ENCODE data around the gene YY1. TPM values are rescaled to one million over a fixed set of nuclear protein-coding genes. Genes with fewer than 3 reads are reported as not detected.
A peak's percentile ranks its signal among the peaks of the same experiment; 100 is the strongest.

The YY1 gene
- total and polyA plus RNA-seq, 10 donors = 28.4 to 64.1 (median 56.9) TPM

DNA sequence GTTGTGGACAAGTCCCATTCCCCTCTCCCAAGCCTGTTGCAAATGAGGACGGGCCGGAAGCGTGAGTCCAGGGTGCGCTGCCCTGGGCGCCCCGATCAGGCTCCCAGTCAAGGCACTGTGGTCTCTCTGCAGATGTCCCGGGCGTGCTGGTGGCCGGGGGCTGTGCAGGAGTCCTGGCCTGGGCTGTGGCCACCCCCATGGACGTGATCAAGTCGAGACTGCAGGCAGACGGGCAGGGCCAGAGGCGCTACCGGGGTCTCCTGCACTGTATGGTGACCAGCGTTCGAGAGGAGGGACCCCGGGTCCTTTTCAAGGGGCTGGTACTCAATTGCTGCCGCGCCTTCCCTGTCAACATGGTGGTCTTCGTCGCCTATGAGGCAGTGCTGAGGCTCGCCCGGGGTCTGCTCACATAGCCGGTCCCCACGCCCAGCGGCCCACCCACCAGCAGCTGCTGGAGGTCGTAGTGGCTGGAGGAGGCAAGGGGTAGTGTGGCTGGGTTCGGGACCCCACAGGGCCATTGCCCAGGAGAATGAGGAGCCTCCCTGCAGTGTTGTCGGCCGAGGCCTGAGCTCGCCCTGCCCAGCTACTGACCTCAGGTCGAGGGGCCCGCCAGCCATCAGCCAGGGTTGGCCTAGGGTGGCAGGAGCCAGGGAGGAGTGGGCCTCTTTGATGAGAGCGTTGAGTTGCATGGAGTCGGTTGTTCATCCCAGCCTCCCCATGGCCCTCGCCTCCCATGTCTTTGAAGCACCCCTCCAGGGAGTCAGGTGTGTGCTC lies 90.5 kb downstream of the YY1 start:
- 83 to 94% (median 88%) methylated on average over 21 to 36 of the region's 36 CpGs for WGBS, 5 donors
- intact Hi-C loops (cut with DNase I; ENCODE audit: low total_unique reads) = no loop called here
- Histone ChIP-seq H3K36me3 (peaks cover 0 to 26% (median 17%) of the 10 kb centered on the region in 6 donors), H3K4me3 (no peak overlapping the region), H3K27ac (no peak overlapping the region), H3K27me3 (replicated peaks in 1 of 7) (no peaks in the 10 kb centered on the region), H3K4me1 (no peaks in the 10 kb centered on the region), H3K9me3 (no peaks in the 10 kb centered on the region)
- no peak for DNase-seq
- TF ChIP-seq POLR2A (IDR thresholded peaks at IDR 0.05) (no peak), POLR2AphosphoS5 (IDR thresholded peaks at IDR 0.05) (no peak)
- TF ChIP-seq, protein P1, sequence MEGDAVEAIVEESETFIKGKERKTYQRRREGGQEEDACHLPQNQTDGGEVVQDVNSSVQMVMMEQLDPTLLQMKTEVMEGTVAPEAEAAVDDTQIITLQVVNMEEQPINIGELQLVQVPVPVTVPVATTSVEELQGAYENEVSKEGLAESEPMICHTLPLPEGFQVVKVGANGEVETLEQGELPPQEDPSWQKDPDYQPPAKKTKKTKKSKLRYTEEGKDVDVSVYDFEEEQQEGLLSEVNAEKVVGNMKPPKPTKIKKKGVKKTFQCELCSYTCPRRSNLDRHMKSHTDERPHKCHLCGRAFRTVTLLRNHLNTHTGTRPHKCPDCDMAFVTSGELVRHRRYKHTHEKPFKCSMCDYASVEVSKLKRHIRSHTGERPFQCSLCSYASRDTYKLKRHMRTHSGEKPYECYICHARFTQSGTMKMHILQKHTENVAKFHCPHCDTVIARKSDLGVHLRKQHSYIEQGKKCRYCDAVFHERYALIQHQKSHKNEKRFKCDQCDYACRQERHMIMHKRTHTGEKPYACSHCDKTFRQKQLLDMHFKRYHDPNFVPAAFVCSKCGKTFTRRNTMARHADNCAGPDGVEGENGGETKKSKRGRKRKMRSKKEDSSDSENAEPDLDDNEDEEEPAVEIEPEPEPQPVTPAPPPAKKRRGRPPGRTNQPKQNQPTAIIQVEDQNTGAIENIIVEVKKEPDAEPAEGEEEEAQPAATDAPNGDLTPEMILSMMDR (IDR thresholded peaks at IDR 0.05 in 8 of 11, conservative IDR thresholded peaks at IDR 0.05 in 3 of 11) = no peak

DNA sequence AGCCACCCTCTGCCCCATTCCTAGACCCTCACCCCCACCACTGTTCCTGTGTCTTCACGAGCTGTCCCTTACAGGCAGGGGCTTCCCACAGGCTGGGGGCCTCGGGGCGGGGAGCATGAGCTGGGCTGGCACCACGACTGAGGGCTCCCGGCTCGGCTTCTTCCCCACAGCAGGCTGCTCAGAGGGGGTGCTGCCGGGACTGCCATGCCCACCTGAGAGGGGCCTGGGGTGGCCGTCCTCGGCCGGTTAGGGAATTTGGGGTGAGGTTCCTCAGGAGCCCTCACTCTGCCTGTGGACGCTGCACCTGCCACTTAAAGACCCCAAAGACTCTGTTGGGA lies 91.0 kb downstream of the YY1 start:
- WGBS, 5 donors = 85 to 92% (median 88%) methylated on average over 8 to 11 of the region's 11 CpGs
- no peak for TF ChIP-seq POLR2A (IDR thresholded peaks at IDR 0.05)
- no peaks in the 10 kb centered on the region for H3K9me3 ChIP-seq
- H3K27ac ChIP-seq = no peak overlapping the region
- no peaks in the 10 kb centered on the region for H3K27me3 ChIP-seq (replicated peaks in 1 of 7)
- no peaks in the 10 kb centered on the region for H3K4me1 ChIP-seq
- peaks cover 0 to 32% (median 23%) of the 10 kb centered on the region in 6 donors for H3K36me3 ChIP-seq
- intact Hi-C loops (cut with DNase I; ENCODE audit: low total_unique reads) = no loop called here
- DNase-seq = no peak
- no peak overlapping the region for H3K4me3 ChIP-seq

DNA sequence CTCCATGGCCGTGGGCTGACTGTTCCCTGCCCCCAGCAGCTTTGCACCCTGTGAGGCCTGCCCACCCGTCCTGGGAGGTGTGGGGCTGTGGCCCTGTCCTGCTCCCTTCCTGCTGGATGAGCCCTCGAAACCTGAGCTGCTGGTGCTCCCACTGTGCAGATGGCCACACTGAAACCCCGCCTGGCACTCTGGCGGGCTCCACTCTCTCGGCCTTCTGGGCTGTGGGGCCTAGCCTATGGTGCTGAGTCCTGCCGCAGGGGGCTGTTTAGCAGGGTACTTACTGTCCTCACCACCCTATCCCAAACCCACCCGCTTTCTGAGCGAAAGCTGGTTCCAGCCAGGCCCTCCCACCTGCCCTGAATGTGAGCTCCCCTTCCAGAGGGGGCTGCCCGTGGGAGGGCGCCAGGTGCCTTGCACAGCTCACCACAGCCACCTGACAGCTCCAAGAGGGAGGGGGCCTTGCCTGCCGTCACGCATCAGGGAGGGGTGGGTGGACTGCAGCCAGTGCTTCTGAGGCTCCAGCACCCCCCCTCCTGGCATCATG lies 91.5 kb downstream of the YY1 start:
- intact Hi-C loops (cut with DNase I; ENCODE audit: low total_unique reads) = no loop called here
- no peak for DNase-seq
- Histone ChIP-seq H3K27ac (no peak overlapping the region), H3K36me3 (peaks cover 0 to 37% (median 26%) of the 10 kb centered on the region in 6 donors), H3K4me3 (no peak overlapping the region), H3K9me3 (no peaks in the 10 kb centered on the region), H3K27me3 (replicated peaks in 1 of 7) (no peaks in the 10 kb centered on the region), H3K4me1 (no peaks in the 10 kb centered on the region)
- 82 to 89% (median 86%) methylated on average over 8 to 13 of the region's 13 CpGs for WGBS, 5 donors
- TF ChIP-seq, protein P1 (IDR thresholded peaks at IDR 0.05 in 8 of 11, conservative IDR thresholded peaks at IDR 0.05 in 3 of 11) = no peak

DNA sequence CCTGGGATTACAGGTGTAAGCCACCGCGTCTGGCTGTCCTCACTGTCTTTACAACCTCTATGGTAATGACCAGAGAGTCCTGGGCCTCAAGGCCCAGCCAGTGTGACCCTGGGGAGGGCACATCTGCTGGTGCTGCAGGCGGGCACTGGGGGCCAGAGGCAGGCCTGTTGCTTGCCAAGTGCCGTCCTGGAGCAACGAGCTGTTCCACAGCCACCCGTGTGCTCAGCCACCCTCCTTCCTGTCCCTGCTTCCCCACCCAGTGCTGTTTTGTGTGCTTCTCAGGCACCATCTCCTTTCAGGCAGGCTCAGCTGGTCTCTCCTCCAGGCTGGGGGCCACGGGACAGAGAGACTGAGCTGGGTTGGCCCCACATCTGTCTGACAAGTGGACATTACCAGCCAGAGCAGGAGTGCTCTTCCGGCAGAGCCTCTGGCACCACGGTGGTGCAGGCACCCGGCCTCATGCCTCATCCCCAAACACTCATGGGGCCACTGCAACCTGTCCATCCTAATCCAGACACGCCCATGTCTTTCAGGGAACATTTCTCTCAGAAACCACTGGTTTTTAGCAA lies 93.2 kb downstream of the YY1 start:
- Histone ChIP-seq H3K4me3 (no peak overlapping the region), H3K4me1 (no peaks in the 10 kb centered on the region), H3K27ac (peak overlapping the region in 2 of 8 donors; percentile 4 to 43), H3K9me3 (no peaks in the 10 kb centered on the region), H3K36me3 (peaks cover 0 to 54% (median 38%) of the 10 kb centered on the region in 6 donors), H3K27me3 (replicated peaks in 1 of 7) (no peaks in the 10 kb centered on the region)
- no peak for DNase-seq
- WGBS, 5 donors = 75 to 92% (median 76%) methylated on average over 9 to 11 of the region's 11 CpGs
- TF ChIP-seq POLR2A (IDR thresholded peaks at IDR 0.05) (no peak), POLR2AphosphoS5 (IDR thresholded peaks at IDR 0.05) (peak in 1 of 3 donors; percentile 11)
- intact Hi-C loops (cut with DNase I; ENCODE audit: low total_unique reads) = no loop called here

Small RNA genes within 50 kb of the gene (microRNA-seq; reads per million reads assigned to microRNA genes)
- gene MIR345 = 88.4 to 181 (median 112) reads per million in 3 donors
- 0 to 0.36 (median 0.28) reads per million in 3 donors for gene MIR6764

Small RNA genes within 50 kb of the gene (small RNA-seq; reads per million reads assigned to genes)
- gene MIR345 = 7.3 to 8.3 (median 7.5) reads per million in 4 donors
- gene RN7SL523P = 0 reads per million in 4 donors

Other genes with a start within 250 kb of the YY1 start
- 100 to 1,000 TPM; 244 to 336 (median 283) TPM for gene EVL, start 173.7 kb upstream of the YY1 start, total RNA-seq
- 100 to 1,000 TPM; 169 to 184 (median 183) TPM for gene EVL, start 173.7 kb upstream of the YY1 start, polyA plus RNA-seq
- 1 to 10 TPM in 5 of 7 donors, under 1 TPM in 2; 0.33 to 3.2 (median 1.3) TPM for gene DEGS2, start 79.5 kb upstream of the YY1 start, total RNA-seq
- 1 to 10 TPM; 1.1 to 2.8 (median 1.5) TPM for gene DEGS2, start 79.5 kb upstream of the YY1 start, polyA plus RNA-seq
- 10 to 100 TPM; 19.6 to 42.7 (median 33.9) TPM for gene SLC25A29, start 67.3 kb downstream of the YY1 start, total RNA-seq
- gene SLC25A29, start 67.3 kb downstream of the YY1 start, polyA plus RNA-seq = 10 to 100 TPM; 26.2 to 52.9 (median 30.2) TPM
- not detected for gene SLC25A47, start 84.2 kb downstream of the YY1 start, total RNA-seq
- gene SLC25A47, start 84.2 kb downstream of the YY1 start, polyA plus RNA-seq = under 1 TPM in 2 of 3 donors, not detected in 1; 0.03 to 0.11 TPM
- gene WDR25, start 137.3 kb downstream of the YY1 start, total RNA-seq = 10 to 100 TPM in 2 of 7 donors, 1 to 10 TPM in 5; 4.4 to 20.9 (median 9.9) TPM
- 1 to 10 TPM; 4.8 to 6.9 (median 4.8) TPM for gene WDR25, start 137.3 kb downstream of the YY1 start, polyA plus RNA-seq